Measurements from ENCODE around the gene WBP2. TPM values are rescaled to one million over a fixed set of nuclear protein-coding genes. Genes with fewer than 3 reads are reported as not detected.

WBP2 gene
- total RNA-seq, result 10 to 100 TPM; 27.7 to 75.1 (median 56.8) TPM

DNA sequence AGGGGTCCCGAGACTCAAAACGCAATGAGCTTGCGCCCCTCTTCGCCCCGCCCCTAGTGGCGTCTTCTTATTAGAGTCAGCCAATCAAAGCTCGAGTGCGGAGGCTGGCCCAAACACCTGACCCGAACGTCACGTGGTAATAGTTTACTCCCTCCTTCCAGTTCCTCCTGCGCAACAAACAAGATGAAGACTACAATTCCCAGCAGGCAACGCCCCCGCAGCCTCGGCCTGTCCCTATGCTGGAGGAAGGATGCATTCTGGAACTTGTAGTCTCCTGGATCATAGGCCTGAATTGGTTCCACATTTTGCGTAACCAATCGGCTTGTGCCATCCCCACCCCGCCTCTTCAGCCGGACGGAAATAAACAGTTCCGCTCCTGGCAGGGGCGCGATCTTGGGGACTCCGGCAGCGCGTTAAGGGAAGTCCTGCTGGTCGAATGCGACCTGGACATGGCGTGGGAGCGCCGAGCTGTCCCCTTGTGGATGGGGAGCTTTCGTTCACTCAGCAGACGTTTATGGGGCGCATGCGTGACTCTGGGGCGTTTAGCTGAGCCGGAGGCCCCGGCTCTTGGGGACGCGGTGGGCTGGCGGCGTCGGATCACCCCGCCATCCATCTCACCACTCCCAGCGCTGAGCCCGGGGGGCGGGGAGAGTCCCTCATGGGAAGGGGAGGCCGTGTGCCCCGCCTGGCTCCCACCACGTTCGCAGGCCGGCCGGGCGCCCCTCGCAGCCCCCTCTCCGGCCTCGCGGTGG, at the start of gene WBP2:
Gene WBP2 (minus strand): TSS at position 26 of the 752 bp plus-strand sequence. CDS start 38 bp downstream, outside the sequence.
- in situ Hi-C loops (cut with MboI; ENCODE audit: low pct_ligation_motif_present in 1 of 4, low pct_unique_long_range_greater_than_20kb in 1 of 4, low sequenced_read_pairs in 3 of 4) (no loop called here), intact Hi-C loops (cut with DNase I; ENCODE audit: low total_unique reads) (loop anchor here (10.0 kb wide), 1 partner anchor 71 kb away; the partner anchor contains the start of gene UNK)
- Histone ChIP-seq H3K9me3 (no peaks in the 10 kb centered on the region), H3K4me1 (peaks cover 12 to 43% (median 22%) of the 10 kb centered on the region in 4 donors), H3K27me3 (no peaks in the 10 kb centered on the region), H3K36me3 (peaks cover 0 to 13% (median 5%) of the 10 kb centered on the region in 4 donors), H3K27ac (peak within 1 kb of the TSS; percentile 94 to 100 (median 96)), H3K4me3 (peak within 1 kb of the TSS; percentile 69 to 99 (median 87))
- no peak for TF ChIP-seq EP300 (IDR thresholded peaks at IDR 0.05; ENCODE audit: low read depth)
- peak; percentile 99 for TF ChIP-seq POLR2A (IDR thresholded peaks at IDR 0.05)
- peak; percentile 99 for TF ChIP-seq POLR2AphosphoS5 (IDR thresholded peaks at IDR 0.05)
- TF ChIP-seq, protein P1, sequence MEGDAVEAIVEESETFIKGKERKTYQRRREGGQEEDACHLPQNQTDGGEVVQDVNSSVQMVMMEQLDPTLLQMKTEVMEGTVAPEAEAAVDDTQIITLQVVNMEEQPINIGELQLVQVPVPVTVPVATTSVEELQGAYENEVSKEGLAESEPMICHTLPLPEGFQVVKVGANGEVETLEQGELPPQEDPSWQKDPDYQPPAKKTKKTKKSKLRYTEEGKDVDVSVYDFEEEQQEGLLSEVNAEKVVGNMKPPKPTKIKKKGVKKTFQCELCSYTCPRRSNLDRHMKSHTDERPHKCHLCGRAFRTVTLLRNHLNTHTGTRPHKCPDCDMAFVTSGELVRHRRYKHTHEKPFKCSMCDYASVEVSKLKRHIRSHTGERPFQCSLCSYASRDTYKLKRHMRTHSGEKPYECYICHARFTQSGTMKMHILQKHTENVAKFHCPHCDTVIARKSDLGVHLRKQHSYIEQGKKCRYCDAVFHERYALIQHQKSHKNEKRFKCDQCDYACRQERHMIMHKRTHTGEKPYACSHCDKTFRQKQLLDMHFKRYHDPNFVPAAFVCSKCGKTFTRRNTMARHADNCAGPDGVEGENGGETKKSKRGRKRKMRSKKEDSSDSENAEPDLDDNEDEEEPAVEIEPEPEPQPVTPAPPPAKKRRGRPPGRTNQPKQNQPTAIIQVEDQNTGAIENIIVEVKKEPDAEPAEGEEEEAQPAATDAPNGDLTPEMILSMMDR (IDR thresholded peaks at IDR 0.05), result peak in 4 of 5 experiments; percentile 23 to 50 (median 37)
- 0% methylated on average over 1 to 52 of the region's 58 CpGs for WGBS, 2 donors (ENCODE audit: low coverage in 1 of 2)
- peak; percentile 98 for DNase-seq

DNA sequence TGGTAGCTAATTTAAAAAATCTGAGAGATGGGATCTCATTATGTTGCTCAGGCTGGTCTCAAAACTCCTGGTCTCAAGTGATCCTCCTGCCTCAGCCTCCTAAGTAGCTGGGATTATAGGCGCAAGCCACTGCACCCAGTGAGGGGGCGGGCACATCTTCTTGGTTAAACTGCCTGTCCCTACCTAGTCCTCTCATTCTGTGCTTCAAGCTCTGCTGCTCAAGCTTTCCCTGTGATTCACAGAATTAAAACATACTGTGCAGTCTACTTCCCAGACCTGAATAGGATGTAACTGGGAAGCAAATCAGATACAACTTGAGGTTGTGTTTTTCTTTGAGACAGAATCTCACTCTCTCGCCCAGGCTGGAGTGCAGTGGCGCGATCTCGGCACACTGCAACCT, 47.3 kb upstream of the WBP2 start:
- in situ Hi-C loops (cut with MboI; ENCODE audit: low pct_ligation_motif_present in 1 of 4, low pct_unique_long_range_greater_than_20kb in 1 of 4, low sequenced_read_pairs in 3 of 4) (loop anchor here in 2 of 4 donors (10.0 to 25.0 kb wide), 2 partner anchors 92 to 285 kb away; no protein-coding TSS in a partner anchor), intact Hi-C loops (cut with DNase I; ENCODE audit: low total_unique reads) (no loop called here)
- H3K4me1 ChIP-seq, result peaks cover 13 to 21% (median 20%) of the 10 kb centered on the region in 4 donors
- WGBS, 2 donors (ENCODE audit: low coverage in 1 of 2), result 96% methylated on average over 4 to 6 of the region's 6 CpGs
- peaks cover 0 to 28% (median 2%) of the 10 kb centered on the region in 4 donors for H3K36me3 ChIP-seq
- no peak overlapping the region for H3K4me3 ChIP-seq
- no peaks in the 10 kb centered on the region for H3K27me3 ChIP-seq
- TF ChIP-seq EP300 (IDR thresholded peaks at IDR 0.05; ENCODE audit: low read depth) (no peak), POLR2AphosphoS5 (IDR thresholded peaks at IDR 0.05) (no peak), POLR2A (IDR thresholded peaks at IDR 0.05) (no peak)
- TF ChIP-seq, protein P1 (IDR thresholded peaks at IDR 0.05), result no peak
- no peak for DNase-seq
- no peaks in the 10 kb centered on the region for H3K9me3 ChIP-seq
- H3K27ac ChIP-seq, result no peak overlapping the region

DNA sequence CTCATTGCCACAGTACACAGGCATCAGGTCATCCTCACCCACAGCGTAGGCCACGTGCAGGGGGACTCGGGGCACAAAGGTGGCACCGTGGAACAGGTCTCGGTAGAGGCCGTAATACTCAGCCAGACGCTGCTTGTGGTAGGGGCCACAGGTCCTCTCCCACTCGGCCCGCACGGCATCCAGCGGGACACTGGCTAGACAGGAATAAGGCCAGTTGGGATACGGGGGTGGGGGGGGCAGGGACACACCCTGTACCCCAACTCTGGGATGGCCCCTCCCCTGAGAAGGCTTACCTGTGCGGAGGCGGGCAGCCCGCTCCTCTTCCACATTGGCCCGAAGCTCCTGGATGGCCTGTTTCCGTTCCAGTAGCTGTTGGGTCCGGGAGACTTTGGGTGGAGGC, 46.6 kb upstream of the WBP2 start:
- Histone ChIP-seq H3K36me3 (peaks cover 0 to 28% (median 2%) of the 10 kb centered on the region in 4 donors), H3K9me3 (no peaks in the 10 kb centered on the region), H3K4me1 (peaks cover 17 to 27% (median 24%) of the 10 kb centered on the region in 4 donors), H3K27ac (no peak overlapping the region), H3K4me3 (no peak overlapping the region), H3K27me3 (no peaks in the 10 kb centered on the region)
- no peak for TF ChIP-seq POLR2AphosphoS5 (IDR thresholded peaks at IDR 0.05)
- TF ChIP-seq POLR2A (IDR thresholded peaks at IDR 0.05), result no peak
- TF ChIP-seq, protein P1 (IDR thresholded peaks at IDR 0.05), result no peak
- TF ChIP-seq EP300 (IDR thresholded peaks at IDR 0.05; ENCODE audit: low read depth), result no peak
- in situ Hi-C loops (cut with MboI; ENCODE audit: low pct_ligation_motif_present in 1 of 4, low pct_unique_long_range_greater_than_20kb in 1 of 4, low sequenced_read_pairs in 3 of 4), result loop anchor here in 2 of 4 donors (10.0 to 25.0 kb wide), 2 partner anchors 93 to 286 kb away; no protein-coding TSS in a partner anchor
- DNase-seq, result no peak
- intact Hi-C loops (cut with DNase I; ENCODE audit: low total_unique reads), result no loop called here
- WGBS, 2 donors (ENCODE audit: low coverage in 1 of 2), result 90% methylated on average over 18 of the region's 18 CpGs; no CpG with 5 or more reads in 1 of the 2 donors

Measured in transverse colon (tissue), 4 donors.